OCI-LY7 (cell line): ENCODE results near the gene RAPGEF2. TPM values are rescaled to one million over a fixed set of nuclear protein-coding genes. Genes with fewer than 3 reads are reported as not detected.
"Not testable (repeated sequence)": the region's sequence is repeated elsewhere in the genome, so short reads cannot be mapped to it uniquely, and the experiment has no call there.

Source experiments
- BruUV-seq: library from RNA; stranded (reverse); fragments of 400-500 nt; replicated peaks from 2 replicates; lab custom pipeline; 2021; lab: Mats Ljungman, UMichigan
- CTCF ChIA-PET: fragments of 300-600 bp; sonication (Branson Sonifier 250); formaldehyde crosslinking; loops from one replicate; lab custom pipeline; 2022; ENCODE audit warnings: antibody characterized with exemption; ENCODE audit not compliant: unreplicated experiment; lab: Charles Lee
- POLR2A ChIA-PET: fragments of 300-600 bp; sonication (Branson Sonifier 250); formaldehyde crosslinking; loops from one replicate; lab custom pipeline; 2022; ENCODE audit warnings: antibody characterized with exemption; lab: Charles Lee
- DNase-seq: peaks from one replicate; pipeline ENCODE4 v3.0.0-alpha.2; 2015; ENCODE audit warnings: low spot score
- H2AFZ ChIP-seq: fragments of 200-600 bp; sonication (generic), shearing (Covaris generic); 2 replicates; pipeline ENCODE4 v1.6.1; 2014; ENCODE audit warnings: mild to moderate bottlenecking, antibody characterized with exemption, low read length, moderate library complexity
- H3K27ac ChIP-seq: fragments of 200-600 bp; sonication (generic); 2 replicates; pipeline ENCODE4 v1.5.1; 2014; ENCODE audit warnings: mixed run types, low read depth, mild to moderate bottlenecking, moderate library complexity, low read length, inconsistent platforms; ENCODE audit not compliant: poor library complexity, severe bottlenecking
- H3K36me3 ChIP-seq: fragments of 200-600 bp; sonication (generic); 2 replicates; pipeline ENCODE4 v1.6.1; 2014; ENCODE audit warnings: mild to moderate bottlenecking, antibody characterized with exemption, low read length, moderate library complexity, mixed read lengths; ENCODE audit not compliant: insufficient read depth
- H3K4me1 ChIP-seq: fragments of 200-600 bp; sonication (generic); 2 replicates; pipeline ENCODE4 v1.5.1; 2014; ENCODE audit warnings: mild to moderate bottlenecking, low read length; ENCODE audit not compliant: insufficient read depth, poor library complexity, severe bottlenecking
- H3K4me2 ChIP-seq: fragments of 200-600 bp; sonication (generic); 2 replicates; pipeline ENCODE4 v1.6.1; 2014; ENCODE audit warnings: mild to moderate bottlenecking, low read length
- H3K4me3 ChIP-seq: fragments of 200-600 bp; sonication (generic); 2 replicates; pipeline ENCODE4 v1.5.1; 2014; ENCODE audit warnings: mild to moderate bottlenecking, low read depth, low read length; ENCODE audit not compliant: poor library complexity, severe bottlenecking
- H3K79me2 ChIP-seq: fragments of 200-600 bp; sonication (generic); 2 replicates; pipeline ENCODE4 v1.6.1; 2016; ENCODE audit warnings: low read depth, mild to moderate bottlenecking, low read length, moderate library complexity, mixed read lengths; ENCODE audit not compliant: insufficient read depth
- H3K9me2 ChIP-seq: fragments of 200-600 bp; sonication (generic); 2 replicates; pipeline ENCODE4 v1.6.1; 2016; ENCODE audit warnings: mild to moderate bottlenecking, low read length, mixed read lengths; ENCODE audit not compliant: insufficient read depth
- H3K9me3 ChIP-seq: fragments of 200-600 bp; sonication (generic); 2 replicates; pipeline ENCODE4 v1.6.1; 2014; ENCODE audit warnings: mild to moderate bottlenecking, mixed run types, low read length, mixed read lengths
- H4K20me1 ChIP-seq: fragments of 200-600 bp; sonication (generic); 2 replicates; pipeline ENCODE4 v1.6.1; 2014; ENCODE audit warnings: mild to moderate bottlenecking, antibody characterized with exemption, low read length, moderate library complexity, mixed read lengths; ENCODE audit not compliant: insufficient read depth
- EZH2phosphoT487 ChIP-seq: fragments of 200-600 bp; sonication (generic); IDR thresholded peaks from 2 replicates; pipeline ENCODE4 v1.6.1; 2018; ENCODE audit warnings: low read depth, borderline replicate concordance, mild to moderate bottlenecking, mixed run types, antibody characterized with exemption, low read length, moderate library complexity, mixed read lengths
- intact Hi-C: fragments of 100-400 bp; cut with micrococcal nuclease; formaldehyde crosslinking; loops from one replicate; pipeline ENCODE4 v1.10.0; 2022; ENCODE audit not compliant: unreplicated experiment
- total RNA-seq, 2 experiments: library from RNA; depleted of rRNA in 1 of 2; stranded (reverse); fragments of >200 nt in 1 of 2; shearing (Covaris generic) in 1 of 2; gene quantifications; 2 replicates each; pipeline ENCODE4 v1.2.3, GENCODE V29; 2014 to 2022
- TF ChIP-seq, protein P1 (sequence below): fragments of 200-600 bp; sonication (generic); conservative IDR thresholded peaks from 2 replicates; pipeline ENCODE4 v1.5.1; 2014; ENCODE audit warnings: mild to moderate bottlenecking, antibody characterized with exemption, low read length, moderate library complexity, mixed read lengths

RAPGEF2 gene
- total RNA-seq, 2 experiments from 2014 or later, result 4.6 to 6.5 TPM

DNA sequence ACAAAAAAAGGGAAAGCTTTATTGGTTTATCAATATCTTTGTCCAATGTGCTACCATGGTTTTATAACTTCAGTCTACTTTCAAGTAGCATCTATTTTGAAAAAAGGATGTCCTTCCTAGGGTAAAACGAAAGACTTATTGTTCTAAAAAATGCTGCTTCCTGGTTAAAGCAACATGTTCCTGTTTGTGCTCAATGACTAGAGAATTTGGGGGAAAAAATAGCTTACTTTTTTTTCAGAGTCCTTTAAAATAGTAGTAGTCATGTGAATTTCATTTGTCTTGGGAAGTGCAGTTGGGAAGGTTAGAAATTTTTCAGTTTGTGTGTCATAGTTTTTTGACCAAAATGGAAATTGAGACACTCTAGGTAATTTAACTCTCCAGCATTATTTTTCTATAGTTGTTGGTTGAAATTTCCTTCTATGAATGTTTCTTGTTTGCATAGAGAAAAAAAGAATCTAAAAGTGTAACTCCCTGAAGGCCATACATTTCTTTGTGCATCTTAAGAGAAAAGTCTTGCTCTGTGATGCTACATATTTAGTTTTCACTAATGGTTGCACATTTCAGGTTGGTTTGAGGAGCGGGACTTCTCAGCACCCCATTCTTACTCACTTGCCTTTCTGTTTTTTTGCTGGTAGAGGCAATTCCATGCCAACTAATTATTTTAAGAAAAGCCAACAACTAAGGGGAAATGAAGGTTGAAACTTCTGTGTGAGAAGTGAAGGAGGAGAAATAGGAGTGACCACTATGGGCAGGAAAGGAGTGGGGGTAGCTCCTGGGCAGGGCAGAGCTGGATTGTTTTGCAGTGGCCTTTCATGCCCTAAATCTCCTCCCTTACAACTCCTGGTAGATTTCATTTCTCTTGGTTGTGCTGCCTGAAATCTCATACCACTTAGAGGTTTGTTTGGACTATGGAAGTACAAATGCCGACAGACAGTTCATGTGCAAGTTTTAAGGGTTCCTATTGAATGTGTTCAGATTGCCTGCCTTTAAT lies 76.4 kb downstream of the RAPGEF2 start:
- H3K9me3 ChIP-seq, result no peaks in the 10 kb centered on the region
- no peaks in the 10 kb centered on the region for H3K36me3 ChIP-seq
- no peaks in the 10 kb centered on the region for H3K9me2 ChIP-seq
- peaks cover 4% of the 10 kb centered on the region for H4K20me1 ChIP-seq
- H2AFZ ChIP-seq, result peak overlapping the region; percentile 55; the same call in 1 of the 2 replicates
- no TSS peak for BruUV-seq
- intact Hi-C loops, result loop anchor here (5.0 kb wide), 2 partner anchors 77 to 507 kb away; partner anchors contain the start of genes C4orf46, ETFDH and RAPGEF2
- peak overlapping the region; percentile 18; the same call in 1 of the 2 replicates for H3K4me2 ChIP-seq
- ChIA-PET CTCF (no interaction called here), POLR2A (interaction anchor here (0.7 to 1.3 kb wide), 3 partner anchors 13 to 19 kb away, joined by 4 to 5 read pairs (median 5); no protein-coding TSS in a partner anchor)
- H3K27ac ChIP-seq, result no peak overlapping the region
- TF ChIP-seq, protein P1, sequence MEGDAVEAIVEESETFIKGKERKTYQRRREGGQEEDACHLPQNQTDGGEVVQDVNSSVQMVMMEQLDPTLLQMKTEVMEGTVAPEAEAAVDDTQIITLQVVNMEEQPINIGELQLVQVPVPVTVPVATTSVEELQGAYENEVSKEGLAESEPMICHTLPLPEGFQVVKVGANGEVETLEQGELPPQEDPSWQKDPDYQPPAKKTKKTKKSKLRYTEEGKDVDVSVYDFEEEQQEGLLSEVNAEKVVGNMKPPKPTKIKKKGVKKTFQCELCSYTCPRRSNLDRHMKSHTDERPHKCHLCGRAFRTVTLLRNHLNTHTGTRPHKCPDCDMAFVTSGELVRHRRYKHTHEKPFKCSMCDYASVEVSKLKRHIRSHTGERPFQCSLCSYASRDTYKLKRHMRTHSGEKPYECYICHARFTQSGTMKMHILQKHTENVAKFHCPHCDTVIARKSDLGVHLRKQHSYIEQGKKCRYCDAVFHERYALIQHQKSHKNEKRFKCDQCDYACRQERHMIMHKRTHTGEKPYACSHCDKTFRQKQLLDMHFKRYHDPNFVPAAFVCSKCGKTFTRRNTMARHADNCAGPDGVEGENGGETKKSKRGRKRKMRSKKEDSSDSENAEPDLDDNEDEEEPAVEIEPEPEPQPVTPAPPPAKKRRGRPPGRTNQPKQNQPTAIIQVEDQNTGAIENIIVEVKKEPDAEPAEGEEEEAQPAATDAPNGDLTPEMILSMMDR, result no peak
- TF ChIP-seq EZH2phosphoT487, result no peak
- no peak for DNase-seq
- H3K4me1 ChIP-seq, result peaks cover 42% of the 10 kb centered on the region
- no peaks in the 10 kb centered on the region for H3K79me2 ChIP-seq
- H3K4me3 ChIP-seq, result no peak overlapping the region

DNA sequence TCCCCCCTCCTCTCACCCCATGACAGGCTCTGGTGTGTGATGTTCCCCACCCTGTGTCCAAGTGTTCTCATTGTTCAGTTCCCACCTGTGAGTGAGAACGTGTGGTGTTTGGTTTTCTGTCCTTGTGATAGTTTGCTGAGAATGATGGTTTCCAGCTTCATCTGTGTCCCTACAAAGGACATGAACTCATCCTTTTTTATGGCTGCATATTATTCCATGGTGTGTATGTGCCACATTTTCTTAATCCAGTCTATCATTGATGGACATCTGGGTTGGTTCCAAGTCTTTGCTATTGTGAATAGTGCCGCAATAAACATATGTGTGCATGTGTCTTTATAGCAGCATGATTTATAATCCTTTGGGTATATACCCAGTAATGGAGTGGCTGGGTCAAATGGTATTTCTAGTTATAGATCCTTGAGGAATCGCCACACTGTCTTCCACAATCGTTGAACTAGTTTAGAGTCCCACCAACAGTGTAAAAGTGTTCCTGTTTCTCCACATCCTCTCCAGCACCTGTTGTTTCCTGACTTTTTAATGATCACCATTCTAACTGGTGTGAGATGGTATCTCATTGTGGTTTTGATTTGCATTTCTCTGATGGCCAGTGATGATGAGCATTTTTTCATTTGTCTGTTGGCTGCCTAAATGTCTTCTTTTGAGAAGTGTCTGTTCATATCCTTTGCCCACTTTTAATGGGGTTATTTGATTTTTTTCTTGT lies 81.2 kb downstream of the RAPGEF2 start:
- BruUV-seq, intact Hi-C loops, CTCF ChIA-PET, H4K20me1 ChIP-seq, H3K4me2 ChIP-seq, H3K27ac ChIP-seq, DNase-seq, H3K4me3 ChIP-seq, H3K9me2 ChIP-seq, H3K9me3 ChIP-seq, H3K36me3 ChIP-seq, H3K4me1 ChIP-seq, H2AFZ ChIP-seq, H3K79me2 ChIP-seq, POLR2A ChIA-PET: not testable (repeated sequence)

DNA sequence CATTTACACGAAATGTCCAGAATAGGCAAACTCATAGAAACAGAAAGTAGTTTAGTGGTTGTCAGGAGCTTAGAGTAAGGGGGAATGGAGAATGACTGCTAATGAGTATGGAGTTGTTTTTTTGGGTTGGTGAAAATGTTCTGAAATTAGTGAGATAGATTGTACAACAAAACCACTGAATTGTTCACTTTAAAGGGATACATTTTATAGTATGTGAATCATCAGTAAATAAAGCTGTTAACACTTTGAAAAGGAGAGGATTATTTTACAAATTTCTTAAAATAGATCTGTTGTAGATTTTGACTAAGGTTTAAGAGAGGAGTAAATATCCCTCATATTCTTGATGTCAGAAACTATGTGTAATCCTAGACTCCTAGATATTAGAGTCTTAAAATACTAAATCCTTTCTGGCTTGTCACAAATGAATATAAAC lies 82.7 kb downstream of the RAPGEF2 start:
- CTCF ChIA-PET, result no interaction called here
- Histone ChIP-seq H3K4me1 (no peaks in the 10 kb centered on the region), H3K4me2 (no peak overlapping the region)

More for the DNA sequence above, 82.7 kb downstream of the RAPGEF2 start:
- Histone ChIP-seq H3K9me3 (no peaks in the 10 kb centered on the region), H2AFZ (no peak overlapping the region), H3K27ac (no peak overlapping the region), H3K36me3 (no peaks in the 10 kb centered on the region; the same call in 1 of the 2 replicates), H3K9me2 (no peaks in the 10 kb centered on the region), H3K4me3 (no peak overlapping the region), H4K20me1 (no peaks in the 10 kb centered on the region), H3K79me2 (no peaks in the 10 kb centered on the region)
- POLR2A ChIA-PET, result interaction anchor here (0.6 kb wide), 2 partner anchors 52 to 80 kb away, joined by 3 to 11 read pairs; no protein-coding TSS in a partner anchor
- TF ChIP-seq EZH2phosphoT487, result no peak
- intact Hi-C loops, result no loop called here
- BruUV-seq, result no TSS peak
- no peak for DNase-seq
